Liver (tissue), 10 donors: ENCODE data around the gene SLC34A2. TPM values are rescaled to one million over a fixed set of nuclear protein-coding genes. Genes with fewer than 3 reads are reported as not detected.

Source experiments
- DNase-seq: peaks from one replicate; pipeline ENCODE4 v3.0.0-alpha.2; 2017; ENCODE audit warnings: low spot score
- H3K27ac ChIP-seq, 2 donors: one replicate each; pipeline ENCODE4 v1.7.0; 2013; ENCODE audit warnings: inconsistent platforms in 2 of 2, low read length in 2 of 2, control low read depth in 1 of 2, low read depth in 1 of 2, mild to moderate bottlenecking in 1 of 2
- H3K27me3 ChIP-seq, 4 donors: one replicate each; pipeline versions ENCODE4 v1.6.1 to v1.7.0; 2013; ENCODE audit warnings: low read length in 3 of 4, inconsistent platforms in 1 of 4, mild to moderate bottlenecking in 1 of 4, moderate library complexity in 1 of 4; ENCODE audit not compliant: control insufficient read depth in 4 of 4, insufficient read depth in 4 of 4
- H3K36me3 ChIP-seq, 4 donors: one replicate each; pipeline versions ENCODE4 v1.6.1 to v1.7.0; 2013; ENCODE audit warnings: low read length in 3 of 4, mild to moderate bottlenecking in 3 of 4, low read depth in 1 of 4, moderate library complexity in 1 of 4; ENCODE audit not compliant: control insufficient read depth in 4 of 4, insufficient read depth in 3 of 4
- H3K4me1 ChIP-seq, 4 donors: one replicate each; pipeline versions ENCODE4 v1.6.1 to v1.7.0; 2013; ENCODE audit warnings: low read length in 3 of 4, mild to moderate bottlenecking in 3 of 4, moderate library complexity in 1 of 4; ENCODE audit not compliant: control insufficient read depth in 4 of 4, insufficient read depth in 4 of 4
- H3K4me3 ChIP-seq, 3 donors: one replicate each; pipeline versions ENCODE4 v1.6.1 to v1.7.0; 2013; ENCODE audit warnings: low read length in 3 of 3, control low read depth in 1 of 3, low read depth in 1 of 3, mild to moderate bottlenecking in 1 of 3
- H3K9ac ChIP-seq, 2 donors: one replicate each; pipeline ENCODE4 v1.7.0; 2013; ENCODE audit warnings: low read length in 2 of 2, mild to moderate bottlenecking in 2 of 2, moderate library complexity in 2 of 2, control low read depth in 1 of 2, low read depth in 1 of 2
- H3K9me3 ChIP-seq, 4 donors: one replicate each; pipeline versions ENCODE4 v1.6.1 to v1.7.0; 2013; ENCODE audit warnings: low read length in 3 of 4; ENCODE audit not compliant: control insufficient read depth in 4 of 4
- FOXA2 ChIP-seq: IDR thresholded peaks from 2 replicates; pipeline ENCODE4 v1.6.1; 2016; ENCODE audit warnings: antibody characterized with exemption
- JUND ChIP-seq, 2 donors: IDR thresholded peaks; 2 replicates each; pipeline ENCODE4 v1.6.1; 2016; ENCODE audit warnings: antibody characterized with exemption in 2 of 2
- WGBS: extraction: QIAGEN DNeasy Blood & Tissue Kit; methylation state at CpG from one replicate; pipeline ENCODE4 v1.1.7; 2013; 5-methylcytosine and 5-hydroxymethylcytosine counted together
- polyA plus RNA-seq, 2 donors: library from polyadenylated mRNA; stranded (reverse) in 1 of 2; unstranded in 1 of 2; fragments of 200-250 nt in 1 of 2; fragments of >200 nt in 1 of 2; fragmentation: Nextera tagmentation in 1 of 2; extraction: Ambion mirVana in 1 of 2; gene quantifications; one replicate each; pipeline versions ENCODE4 v1.2.1 to v1.2.3, GENCODE V29; 2013 to 2015
- small RNA-seq: library from RNA; depleted of rRNA; stranded (forward); fragments of <200 nt; gene quantifications from one replicate; pipeline ENCODE3, GENCODE V24; 2014
- total RNA-seq, 2 donors: library from RNA; depleted of rRNA; stranded (reverse); fragments of >200 nt; gene quantifications; one replicate each; pipeline ENCODE4 v1.2.3, GENCODE V29; 2014
- TF ChIP-seq, protein P1 (sequence below): IDR thresholded peaks from 2 replicates; pipeline ENCODE4 v1.6.1; 2016; ENCODE audit warnings: antibody characterized with exemption
- donor health status: healthy.
- donor health status: healthy.
- donor health status: healthy.
- donor health status: healthy.
- donor health status: healthy.

Gene SLC34A2
- total and polyA plus RNA-seq, 4 donors: 0.14 to 1.4 (median 0.94) TPM

DNA sequence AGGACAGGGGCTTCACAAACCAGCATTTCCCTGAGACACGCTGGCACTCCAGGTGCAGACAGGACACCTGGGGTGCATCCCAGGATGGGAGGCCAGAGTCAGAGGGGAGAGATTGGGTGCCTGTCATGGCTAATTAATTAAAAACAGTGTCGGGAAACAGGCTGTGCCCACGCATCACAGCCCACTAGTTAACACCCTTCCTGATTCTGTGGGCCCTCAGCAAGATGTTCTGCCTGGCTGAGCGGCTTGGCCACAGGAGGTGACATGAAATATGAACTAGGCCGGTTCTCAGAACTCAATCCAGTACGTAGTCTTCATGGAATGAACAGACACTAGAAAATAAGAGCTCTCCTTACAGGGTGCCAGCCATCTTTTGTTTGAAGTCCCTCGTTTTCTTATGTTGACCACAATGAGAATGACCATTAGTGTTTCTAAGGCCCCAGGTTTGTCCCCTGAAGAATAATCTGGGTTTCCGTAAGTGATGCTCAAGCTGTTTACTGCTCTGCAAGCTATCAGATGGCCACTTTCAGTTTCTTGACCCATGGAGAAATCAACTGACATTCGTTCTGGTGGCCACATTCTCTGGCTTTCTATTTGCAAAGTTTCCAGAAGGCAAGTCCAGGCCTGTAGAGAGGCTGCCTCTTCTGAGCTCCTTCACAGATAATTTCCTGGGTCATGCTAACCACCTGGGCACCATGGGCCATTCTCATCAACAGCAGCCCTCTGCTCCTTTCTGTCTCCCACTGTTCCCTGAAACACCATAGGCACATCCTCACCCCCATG lies 72.3 kb downstream of the SLC34A2 start:
- TF ChIP-seq JUND (IDR thresholded peaks at IDR 0.05): no peak
- no peak for TF ChIP-seq FOXA2
- TF ChIP-seq, protein P1, sequence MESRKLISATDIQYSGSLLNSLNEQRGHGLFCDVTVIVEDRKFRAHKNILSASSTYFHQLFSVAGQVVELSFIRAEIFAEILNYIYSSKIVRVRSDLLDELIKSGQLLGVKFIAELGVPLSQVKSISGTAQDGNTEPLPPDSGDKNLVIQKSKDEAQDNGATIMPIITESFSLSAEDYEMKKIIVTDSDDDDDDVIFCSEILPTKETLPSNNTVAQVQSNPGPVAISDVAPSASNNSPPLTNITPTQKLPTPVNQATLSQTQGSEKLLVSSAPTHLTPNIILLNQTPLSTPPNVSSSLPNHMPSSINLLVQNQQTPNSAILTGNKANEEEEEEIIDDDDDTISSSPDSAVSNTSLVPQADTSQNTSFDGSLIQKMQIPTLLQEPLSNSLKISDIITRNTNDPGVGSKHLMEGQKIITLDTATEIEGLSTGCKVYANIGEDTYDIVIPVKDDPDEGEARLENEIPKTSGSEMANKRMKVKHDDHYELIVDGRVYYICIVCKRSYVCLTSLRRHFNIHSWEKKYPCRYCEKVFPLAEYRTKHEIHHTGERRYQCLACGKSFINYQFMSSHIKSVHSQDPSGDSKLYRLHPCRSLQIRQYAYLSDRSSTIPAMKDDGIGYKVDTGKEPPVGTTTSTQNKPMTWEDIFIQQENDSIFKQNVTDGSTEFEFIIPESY: no peak
- Histone ChIP-seq H3K27ac (no peak overlapping the region), H3K4me1 (no peaks in the 10 kb centered on the region), H3K4me3 (no peak overlapping the region), H3K36me3 (no peaks in the 10 kb centered on the region), H3K9me3 (no peaks in the 10 kb centered on the region), H3K27me3 (no peaks in the 10 kb centered on the region), H3K9ac (no peak overlapping the region)
- DNase-seq: no peak
- 87% methylated on average over 9 of the region's 9 CpGs for WGBS

Small RNA genes lying within 50 kb of the gene (small RNA-seq; reads per million reads assigned to genes)
- gene AC092436.3: not detected
- not detected for gene MTND4LP22
- not detected for gene RPS29P11

Other genes with a start within 250 kb of the SLC34A2 start
- gene SEL1L3, start 207.1 kb downstream of the SLC34A2 start, total RNA-seq: 10 to 100 TPM in 1 of 2 donors, 1 to 10 TPM in 1; 4.7 to 13.1 TPM
- gene SEL1L3, start 207.1 kb downstream of the SLC34A2 start, polyA plus RNA-seq: 1 to 10 TPM; 3.3 to 6.6 TPM